Pancreas (tissue), 10 donors: ENCODE data around the gene PSTPIP1. TPM values are rescaled to one million over a fixed set of nuclear protein-coding genes. Genes with fewer than 3 reads are reported as not detected.

Experiments used
- ATAC-seq, 4 donors: fragments of 200-7000 bp; cut with Tn5 transposase; one replicate each; pipeline versions ENCODE4 v1.8.0 to v1.9.1; 2020; ENCODE audit warnings: mild to moderate bottlenecking in 4 of 4, moderate library complexity in 4 of 4
- DNase-seq, 6 donors: peaks; one replicate each; pipeline ENCODE4 v3.0.0-alpha.2; 2020
- FAIRE-seq: peaks from 2 replicates; lab custom pipeline; 2012; peaks lifted over from hg19 to GRCh38; lab: Jason Lieb, UNC
- H3K27ac ChIP-seq, 4 donors: fragments of 200-600 bp; sonication (generic); 1 replicate in 3 of 4; 2 replicates in 1 of 4; pipeline versions ENCODE4 v1.5.0 to v1.8.0; 2020
- H3K27me3 ChIP-seq, 4 donors: fragments of 200-600 bp; one replicate each; pipeline ENCODE4 v1.8.0; 2021
- H3K36me3 ChIP-seq, 3 donors: fragments of 200-600 bp; sonication (generic) in 1 of 3; one replicate each; pipeline versions ENCODE4 v1.5.0 to v1.8.0; 2020 to 2021
- H3K4me1 ChIP-seq, 3 donors: fragments of 200-600 bp; one replicate each; pipeline ENCODE4 v1.8.0; 2021
- H3K4me3 ChIP-seq, 4 donors: fragments of 200-600 bp; sonication (generic) in 2 of 4; one replicate each; pipeline versions ENCODE4 v1.5.0 to v1.8.0; 2020 to 2021
- H3K9me3 ChIP-seq, 4 donors: fragments of 200-600 bp; one replicate each; pipeline ENCODE4 v1.8.0; 2021
- WGBS, 2 donors: extraction: QIAGEN DNeasy Blood & Tissue Kit; methylation state at CpG; one replicate each; pipeline ENCODE4 v1.1.7; 2013; 5-methylcytosine and 5-hydroxymethylcytosine counted together
- intact Hi-C, 3 donors: fragments of 100-400 bp; cut with DNase I; formaldehyde crosslinking; loops; one replicate each; pipeline versions ENCODE4 v1.11.1 to v1.14.2; 2022
- polyA plus RNA-seq, 2 donors: library from polyadenylated mRNA; stranded (reverse); fragments of 200-250 nt; gene quantifications; one replicate each; pipeline ENCODE4 v1.2.3, GENCODE V29; 2013
- total RNA-seq, 6 donors: library from RNA; stranded (reverse); fragmentation: NEBNext Ultra II Directional in 4 of 6; extraction: Animal tissue kit (Norgen Biotek cat#: 25700) in 4 of 6; gene quantifications; one replicate each; pipeline versions ENCODE4 v1.2.1 to v1.2.4, GENCODE V29; 2021 to 2023
- TF ChIP-seq, protein P1 (sequence below), 4 donors: fragments of 200-600 bp; sonication (generic) in 3 of 4; IDR thresholded peaks; one replicate each; pipeline versions ENCODE4 v1.5.0 to v1.8.0; 2021; ENCODE audit warnings: antibody characterized with exemption in 4 of 4
- donor health status: healthy with polysubstance abuse.
- donor health status: DM: no; HTN: no; CAD: no; lungs with moderate emphysema.
- donor health status: DM: no; HTN: no; CAD: no.
- donor health status: control.
- donor health status: control.
- donor health status: Bipolar disorder and iron deficiency.
- donor health status: DM: yes; HTN: yes; CAD: no.
- donor health status: DM: no; HTN: no; CAD: no.
- donor health status: DM: no; HTN: no; CAD: no.
- donor health status: DM: yes; HTN: yes; CAD: no.

PSTPIP1 gene
- total and polyA plus RNA-seq, 8 donors, result 0.83 to 6.2 (median 3.6) TPM; not detected in 1

DNA sequence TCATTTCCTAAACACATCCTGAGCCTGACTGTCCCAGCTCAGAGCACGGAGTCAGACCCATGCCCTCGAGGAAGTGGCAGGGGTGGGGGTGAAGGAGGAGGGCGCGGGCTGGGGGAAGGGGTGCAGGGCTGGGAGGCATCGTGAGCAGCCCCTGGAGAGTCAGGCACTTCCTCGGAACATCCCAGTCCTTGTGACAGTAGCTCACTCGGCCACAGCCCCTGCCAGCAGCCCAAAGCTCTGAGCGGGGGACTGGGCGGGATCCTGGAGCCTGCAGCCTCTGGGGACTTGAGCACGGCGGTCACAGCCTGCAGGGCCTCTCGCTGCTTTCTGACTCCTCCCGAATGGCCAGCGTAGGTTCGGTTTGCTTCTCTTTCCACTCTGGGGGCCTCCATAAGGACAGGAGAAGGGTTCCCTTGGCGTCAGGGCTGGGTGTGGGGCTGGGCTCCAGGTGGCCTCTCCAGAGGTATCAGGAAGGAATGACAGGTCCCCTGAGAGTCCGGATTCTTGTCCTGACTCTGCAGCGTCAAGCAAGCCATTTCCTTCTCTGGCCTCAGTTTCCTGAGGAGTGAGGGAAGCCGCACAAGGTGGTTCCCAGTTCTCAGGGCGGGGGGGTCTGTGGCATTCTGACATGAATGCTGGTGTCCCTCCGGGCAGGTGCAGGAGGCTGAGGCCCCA is 20.9 kb downstream of the PSTPIP1 start:
- no peak for ATAC-seq
- no peak overlapping the region for H3K27ac ChIP-seq

DNA sequence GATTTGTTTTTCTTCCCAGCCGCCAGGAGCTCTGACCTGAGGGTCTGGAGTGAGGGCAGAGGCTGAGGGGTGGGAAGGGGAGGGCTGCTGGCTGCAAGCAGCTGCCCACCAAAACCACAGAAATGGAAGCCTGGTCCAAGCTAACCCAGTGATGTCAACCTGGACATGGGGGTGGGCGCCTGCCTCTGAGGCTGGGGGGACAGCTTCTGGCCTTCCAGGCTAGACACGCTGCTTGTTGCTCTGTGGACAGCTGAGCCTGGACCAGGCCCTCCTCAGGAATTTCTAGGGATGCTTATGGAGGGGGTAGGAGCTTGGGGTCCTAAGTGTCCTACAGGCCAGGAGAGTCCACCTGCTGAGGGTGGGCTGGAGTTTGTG is 21.4 kb downstream of the PSTPIP1 start:
- Histone ChIP-seq H3K4me3 (no peak overlapping the region), H3K4me1 (no peaks in the 10 kb centered on the region), H3K27ac (no peak overlapping the region), H3K9me3 (no peaks in the 10 kb centered on the region), H3K36me3 (no peaks in the 10 kb centered on the region), H3K27me3 (no peaks in the 10 kb centered on the region)
- DNase-seq (no peak), FAIRE-seq (no peak), ATAC-seq (no peak)
- intact Hi-C loops, result loop anchor here in 1 of 3 donors (10.0 kb wide), 1 partner anchor 538 kb away; no protein-coding TSS in a partner anchor
- WGBS, 2 donors, result 90 to 91% methylated on average over 3 of the region's 3 CpGs
- TF ChIP-seq, protein P1, sequence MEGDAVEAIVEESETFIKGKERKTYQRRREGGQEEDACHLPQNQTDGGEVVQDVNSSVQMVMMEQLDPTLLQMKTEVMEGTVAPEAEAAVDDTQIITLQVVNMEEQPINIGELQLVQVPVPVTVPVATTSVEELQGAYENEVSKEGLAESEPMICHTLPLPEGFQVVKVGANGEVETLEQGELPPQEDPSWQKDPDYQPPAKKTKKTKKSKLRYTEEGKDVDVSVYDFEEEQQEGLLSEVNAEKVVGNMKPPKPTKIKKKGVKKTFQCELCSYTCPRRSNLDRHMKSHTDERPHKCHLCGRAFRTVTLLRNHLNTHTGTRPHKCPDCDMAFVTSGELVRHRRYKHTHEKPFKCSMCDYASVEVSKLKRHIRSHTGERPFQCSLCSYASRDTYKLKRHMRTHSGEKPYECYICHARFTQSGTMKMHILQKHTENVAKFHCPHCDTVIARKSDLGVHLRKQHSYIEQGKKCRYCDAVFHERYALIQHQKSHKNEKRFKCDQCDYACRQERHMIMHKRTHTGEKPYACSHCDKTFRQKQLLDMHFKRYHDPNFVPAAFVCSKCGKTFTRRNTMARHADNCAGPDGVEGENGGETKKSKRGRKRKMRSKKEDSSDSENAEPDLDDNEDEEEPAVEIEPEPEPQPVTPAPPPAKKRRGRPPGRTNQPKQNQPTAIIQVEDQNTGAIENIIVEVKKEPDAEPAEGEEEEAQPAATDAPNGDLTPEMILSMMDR (IDR thresholded peaks at IDR 0.05), result no peak

More for the DNA sequence above, 20.9 kb downstream of the PSTPIP1 start:
- TF ChIP-seq, protein P1 (IDR thresholded peaks at IDR 0.05), result no peak
- Histone ChIP-seq H3K27me3 (no peaks in the 10 kb centered on the region), H3K36me3 (no peaks in the 10 kb centered on the region), H3K4me1 (no peaks in the 10 kb centered on the region), H3K4me3 (no peak overlapping the region), H3K9me3 (no peaks in the 10 kb centered on the region)
- intact Hi-C loops, result loop anchor here in 1 of 3 donors (10.0 kb wide), 1 partner anchor 539 kb away; no protein-coding TSS in a partner anchor
- DNase-seq (no peak), FAIRE-seq (no peak)
- 76 to 78% methylated on average over 20 to 21 of the region's 21 CpGs for WGBS, 2 donors

DNA sequence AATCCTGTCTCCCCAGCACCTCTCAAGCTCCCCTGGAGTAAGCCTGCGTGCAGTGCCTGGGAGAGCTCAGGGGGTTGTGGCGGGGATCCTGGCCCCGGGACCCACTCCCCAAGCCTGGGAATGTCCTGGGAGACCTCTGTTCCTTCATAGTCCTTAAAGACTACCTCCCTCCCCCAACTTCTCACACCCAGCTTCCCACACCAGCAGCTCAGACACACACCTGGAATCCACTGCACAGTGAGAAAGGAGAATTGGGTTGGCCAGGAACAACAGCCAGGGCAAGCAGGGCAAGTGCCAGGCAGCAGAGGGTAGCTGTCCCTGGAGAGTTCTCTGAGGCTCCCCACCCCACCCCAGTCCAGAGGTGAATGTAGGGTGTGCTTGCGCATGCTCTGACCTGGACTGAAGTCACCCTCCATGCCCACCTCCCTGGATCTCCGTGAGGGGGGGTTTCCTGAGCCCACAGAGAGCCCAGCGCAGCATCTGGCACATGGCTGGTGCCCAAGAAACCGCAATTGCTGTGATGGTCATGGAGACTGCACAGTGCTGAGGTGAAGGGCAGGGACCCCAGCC is 22.2 kb downstream of the PSTPIP1 start:
- Histone ChIP-seq H3K4me1 (no peaks in the 10 kb centered on the region), H3K4me3 (no peak overlapping the region), H3K9me3 (no peaks in the 10 kb centered on the region), H3K27ac (no peak overlapping the region), H3K36me3 (no peaks in the 10 kb centered on the region), H3K27me3 (no peaks in the 10 kb centered on the region)
- FAIRE-seq (no peak), ATAC-seq (no peak), DNase-seq (no peak)
- intact Hi-C loops, result loop anchor here in 1 of 3 donors (10.0 kb wide), 1 partner anchor 538 kb away; no protein-coding TSS in a partner anchor
- 86 to 93% methylated on average over 7 of the region's 7 CpGs for WGBS, 2 donors
- TF ChIP-seq, protein P1 (IDR thresholded peaks at IDR 0.05), result no peak

DNA sequence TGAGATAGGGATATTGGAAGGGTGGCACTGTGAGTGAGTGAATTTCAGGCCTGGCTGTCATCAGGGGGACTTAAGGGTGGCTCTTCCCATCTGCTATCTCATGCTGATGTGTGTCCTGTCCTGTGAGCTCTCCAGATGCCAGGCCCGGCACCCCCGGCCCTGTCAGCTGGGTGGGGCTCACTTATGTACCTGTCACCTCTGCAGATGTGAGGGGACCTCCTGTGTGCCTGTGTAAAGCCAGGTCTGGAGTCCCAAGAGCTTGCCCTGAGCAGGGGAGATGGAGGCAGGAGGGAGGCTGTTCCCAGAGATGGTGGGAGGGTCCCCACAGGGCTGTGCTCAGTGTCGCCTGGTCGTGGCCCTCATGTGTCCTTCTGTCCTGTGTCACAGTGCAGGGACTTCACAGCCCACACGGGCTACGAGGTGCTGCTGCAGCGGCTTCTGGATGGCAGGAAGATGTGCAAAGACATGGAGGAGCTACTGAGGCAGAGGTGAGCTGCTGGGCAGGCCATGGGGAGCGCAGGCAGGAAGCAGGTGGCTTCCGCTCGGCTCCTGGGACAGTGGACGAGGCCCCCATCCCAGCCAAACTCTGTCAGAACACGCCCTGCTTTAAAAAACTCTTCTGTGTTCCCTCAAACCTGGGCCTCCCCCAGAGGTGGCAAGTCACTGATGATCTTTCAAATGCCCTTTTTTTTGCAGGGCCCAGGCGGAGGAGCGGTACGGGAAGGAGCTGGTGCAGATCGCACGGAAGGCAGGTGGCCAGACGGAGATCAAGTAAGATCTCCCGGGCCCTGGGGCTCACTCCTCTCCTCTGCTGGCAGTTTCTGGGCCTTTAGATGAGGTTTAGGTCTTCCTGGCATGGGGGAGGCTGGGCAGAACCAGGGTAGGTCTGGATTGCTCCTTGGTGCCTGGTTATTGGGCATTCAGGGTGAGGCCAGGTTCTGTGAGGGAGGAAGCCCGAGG is 23.1 kb downstream of the PSTPIP1 start:
- WGBS, 2 donors, result 87 to 88% methylated on average over 19 to 20 of the region's 20 CpGs
- ATAC-seq (no peak), DNase-seq (no peak), FAIRE-seq (no peak)
- intact Hi-C loops, result loop anchor here in 1 of 3 donors (10.0 kb wide), 1 partner anchor 537 kb away; no protein-coding TSS in a partner anchor
- Histone ChIP-seq H3K27me3 (no peaks in the 10 kb centered on the region), H3K4me3 (no peak overlapping the region), H3K9me3 (no peaks in the 10 kb centered on the region), H3K27ac (no peak overlapping the region), H3K36me3 (no peaks in the 10 kb centered on the region), H3K4me1 (no peaks in the 10 kb centered on the region)
- TF ChIP-seq, protein P1 (IDR thresholded peaks at IDR 0.05), result no peak
